NCI-H187 (cell line): ENCODE data around the gene HS6ST3.
"Not testable (repeated sequence)": the region's sequence is repeated elsewhere in the genome, so short reads cannot be mapped to it uniquely, and the experiment has no call there.

Experiments
- DNase-seq, 2 experiments: peaks; one replicate each; lab custom pipeline; 2025; lab: John Stamatoyannopoulos, UW

HS6ST3 gene

DNA sequence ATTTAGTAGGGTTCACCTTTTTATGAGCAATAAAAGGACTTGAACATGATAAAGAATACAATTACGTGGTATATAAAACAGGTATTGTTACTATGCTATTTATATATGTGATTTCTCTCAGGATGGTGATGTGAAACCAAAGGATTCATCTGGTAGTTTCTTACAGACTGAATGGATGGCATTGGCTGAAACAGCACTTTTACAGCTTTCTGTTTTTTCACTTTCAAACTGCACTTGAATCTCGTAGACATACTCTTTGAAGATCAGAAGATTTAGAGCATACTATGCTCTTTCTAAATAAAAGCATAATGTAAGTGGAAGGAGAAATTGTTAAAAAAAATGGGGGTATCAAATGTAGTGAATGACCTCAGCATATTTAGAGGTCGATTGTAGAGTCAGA is 354.8 kb downstream of the HS6ST3 start:
- no peak for DNase-seq

- DNase-seq: no peak
These were observed 360.0 kb downstream of the HS6ST3 start for GRCh38 chr13:96449920-96450319.

DNA sequence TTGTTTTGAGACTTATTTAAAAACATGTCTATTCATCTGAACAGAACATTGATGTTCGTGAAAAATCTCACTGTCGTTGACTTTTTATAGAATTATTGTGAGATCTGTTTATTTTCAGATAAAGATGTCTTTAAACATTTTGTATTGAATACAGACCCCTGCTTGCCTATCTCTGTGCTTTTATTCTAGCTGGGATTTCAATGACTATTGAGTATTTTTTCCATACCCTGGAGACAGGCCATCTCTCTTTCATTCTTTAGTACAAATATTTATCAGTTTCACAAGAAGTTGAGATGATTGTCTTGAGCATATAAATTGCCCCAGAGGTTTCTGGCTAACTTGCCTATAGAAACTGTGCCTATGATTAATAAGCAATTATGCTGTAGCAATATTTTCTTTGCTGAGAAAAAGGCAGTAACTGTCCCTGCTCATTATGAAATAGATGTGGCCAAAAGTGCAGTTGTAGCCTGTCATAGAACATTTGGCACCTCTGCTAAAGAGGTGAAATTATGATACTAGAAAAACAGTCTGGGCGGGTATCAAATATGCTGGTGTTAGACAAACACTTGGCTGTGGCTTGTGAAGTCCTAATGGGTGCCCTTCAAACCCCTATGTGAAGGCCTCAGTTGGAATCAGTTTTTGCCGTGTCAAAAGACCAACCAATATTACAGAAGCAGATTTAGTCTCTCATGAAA is 360.6 kb downstream of the HS6ST3 start:
- no peak for DNase-seq

DNA sequence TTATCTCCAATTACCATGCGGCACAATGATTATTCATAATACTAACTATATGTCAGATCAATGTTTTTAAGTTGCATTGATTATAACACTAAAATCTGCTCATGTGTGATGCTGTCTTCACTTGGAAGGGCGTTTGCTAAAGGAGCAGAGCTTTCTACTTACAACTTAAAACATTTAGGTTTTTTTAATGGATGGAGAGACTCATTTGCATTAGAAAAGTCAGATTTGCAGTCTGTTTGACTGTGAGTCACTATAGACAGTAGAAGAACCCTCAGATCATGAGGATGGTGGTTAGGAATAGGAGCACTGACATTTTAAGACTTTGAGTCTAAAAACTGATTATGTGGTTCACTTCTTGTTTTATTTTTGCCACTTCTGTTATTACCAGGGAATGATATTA is 364.6 kb downstream of the HS6ST3 start:
- DNase-seq: no peak

DNA sequence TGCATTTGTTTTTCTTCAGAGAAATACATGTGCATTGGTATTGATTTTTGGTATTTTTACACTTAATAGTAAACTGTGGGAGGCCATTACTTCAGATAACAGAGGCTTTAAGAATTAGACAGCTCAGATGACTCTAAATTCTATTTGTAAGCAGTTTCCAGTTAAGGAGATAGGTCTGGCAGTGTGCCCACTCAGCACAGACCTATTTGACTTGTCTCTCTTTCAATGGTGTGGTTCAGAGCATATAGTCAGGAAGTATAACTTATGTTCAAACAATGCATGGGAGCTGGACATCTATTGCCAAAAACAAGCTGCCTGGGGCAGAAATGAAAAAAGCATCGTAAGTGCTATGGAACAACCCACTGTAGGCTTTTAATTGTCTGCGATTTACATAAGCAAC is 370.7 kb downstream of the HS6ST3 start:
- DNase-seq: no peak

- peak; percentile 51 to 85 for DNase-seq
These were observed 383.7 kb downstream of the HS6ST3 start for GRCh38 chr13:96473526-96474180.

DNA sequence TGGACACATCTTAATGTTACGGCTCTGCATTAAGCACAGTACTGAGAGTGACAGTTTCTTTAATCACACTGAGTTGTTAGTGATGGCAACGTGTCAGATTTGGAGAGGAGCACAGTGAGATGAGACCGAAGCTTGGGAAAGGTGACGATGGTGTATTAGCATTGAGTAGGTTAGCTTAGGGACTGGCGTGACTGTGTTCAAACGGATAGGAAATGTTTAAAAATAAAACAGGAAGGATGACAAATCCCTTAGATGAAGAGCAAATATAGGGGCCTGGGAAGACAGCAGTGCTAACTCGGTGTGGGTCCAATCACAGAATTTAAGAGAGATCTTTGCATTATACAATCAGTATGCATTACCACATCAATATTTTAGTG is 384.3 kb downstream of the HS6ST3 start:
- DNase-seq: no peak

- no peak for DNase-seq
These were observed 385.2 kb downstream of the HS6ST3 start for GRCh38 chr13:96475103-96475502.

DNA sequence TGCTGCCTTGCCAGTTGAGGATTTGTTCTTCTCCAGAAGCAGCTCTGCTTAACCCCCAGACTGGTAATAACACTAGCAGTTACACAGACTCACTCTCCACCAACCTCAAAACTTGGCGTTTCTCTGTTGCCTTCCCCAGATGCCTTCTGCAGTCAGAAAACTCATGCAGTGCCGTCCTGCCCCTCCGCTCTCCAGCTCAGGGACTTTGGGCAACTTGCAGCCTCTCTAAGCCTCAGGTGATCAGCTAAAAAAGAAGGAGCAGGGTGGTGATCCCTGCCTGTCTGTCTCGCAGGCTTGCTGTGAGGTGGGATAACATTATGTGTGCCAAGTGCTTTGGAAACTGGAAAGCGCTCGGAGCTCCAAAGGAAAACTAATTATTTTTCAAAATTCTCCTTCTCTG is 391.6 kb downstream of the HS6ST3 start:
- DNase-seq: no peak

DNA sequence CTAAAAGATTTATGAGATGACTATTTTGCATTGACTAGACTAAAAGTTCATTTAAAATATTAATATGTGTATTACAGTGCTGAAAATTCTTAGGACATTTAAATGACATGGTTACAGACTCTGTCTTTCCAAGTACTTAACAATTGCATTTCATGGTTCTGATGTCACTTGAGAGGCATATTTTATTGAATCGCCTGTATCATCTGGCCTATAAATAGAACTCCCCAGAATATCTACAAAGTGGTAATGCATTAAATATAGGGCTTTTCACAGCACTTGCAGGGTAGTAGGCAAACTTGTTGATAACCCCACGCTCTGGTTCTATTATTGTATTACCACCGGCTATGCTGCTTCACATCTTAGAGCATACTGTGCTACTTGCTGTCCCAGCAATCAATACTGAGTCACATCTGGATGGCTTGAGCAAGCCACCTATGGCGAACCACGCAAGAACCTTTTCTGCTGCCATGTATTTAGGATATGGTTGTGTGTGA is 400.6 kb downstream of the HS6ST3 start:
- DNase-seq: peak in 1 of 2 experiments; percentile 20

GRCh38 chr13:96491103-96491502 is 401.2 kb downstream of the HS6ST3 start:
- DNase-seq: no peak

GRCh38 chr13:96492766-96493165 is 402.9 kb downstream of the HS6ST3 start:
- no peak for DNase-seq

DNA sequence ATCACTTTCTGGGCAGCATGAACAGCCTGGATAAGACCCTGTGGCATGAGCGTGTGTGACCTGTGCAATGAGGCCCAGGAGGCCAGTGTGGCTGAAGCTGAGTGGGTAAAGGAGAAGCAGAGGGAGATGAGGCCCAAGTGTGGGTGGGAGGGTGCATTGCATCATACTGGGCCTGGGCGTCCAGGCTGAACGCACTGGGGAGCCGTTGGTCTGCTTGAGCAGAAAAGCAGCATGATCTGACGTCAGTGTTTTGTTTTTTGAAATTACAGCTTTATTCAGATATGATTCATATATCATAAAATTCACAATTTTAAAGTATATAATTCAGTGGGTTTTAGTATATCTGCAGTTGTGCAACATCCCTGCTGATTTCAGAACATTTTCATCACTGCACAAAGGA is 409.7 kb downstream of the HS6ST3 start:
- DNase-seq: no peak

DNA sequence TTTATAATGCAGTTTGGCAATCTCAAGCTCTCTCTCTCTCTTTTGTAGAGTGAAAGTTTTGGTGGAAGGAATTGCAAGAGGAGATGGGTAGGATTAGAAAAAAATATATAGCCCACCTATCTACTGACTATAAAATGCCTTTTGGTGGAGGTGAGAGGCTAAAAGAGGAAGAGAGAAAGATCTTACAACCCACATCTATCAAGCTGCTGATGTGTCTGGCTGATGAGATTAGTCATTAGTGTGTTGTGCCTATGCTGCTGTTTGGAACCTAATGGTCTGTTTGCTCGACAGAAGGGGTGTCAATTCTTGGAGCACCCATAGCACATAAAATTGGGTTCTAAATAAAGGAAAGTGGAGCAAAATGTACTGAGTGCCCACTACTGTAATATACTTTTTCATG is 411.0 kb downstream of the HS6ST3 start:
- DNase-seq: no peak

DNA sequence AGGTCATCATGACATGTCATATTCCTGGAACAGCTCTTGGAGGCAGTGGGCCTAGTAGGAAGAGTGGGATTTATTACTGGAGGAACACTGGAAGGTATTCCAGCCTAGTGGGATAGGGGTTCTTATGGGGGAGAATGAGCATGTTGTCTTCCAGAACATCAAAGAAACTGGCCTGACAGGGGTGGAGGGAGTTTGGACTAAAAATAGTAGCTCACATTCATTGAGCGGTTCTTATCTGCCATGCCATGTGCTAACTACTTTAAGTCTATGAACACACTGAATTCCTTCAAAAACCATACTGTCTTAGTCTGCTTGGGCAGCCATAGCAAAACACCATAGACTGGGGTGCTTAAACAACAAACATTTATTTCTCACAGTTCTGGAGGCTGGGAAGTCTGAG is 413.6 kb downstream of the HS6ST3 start:
- no peak for DNase-seq

DNA sequence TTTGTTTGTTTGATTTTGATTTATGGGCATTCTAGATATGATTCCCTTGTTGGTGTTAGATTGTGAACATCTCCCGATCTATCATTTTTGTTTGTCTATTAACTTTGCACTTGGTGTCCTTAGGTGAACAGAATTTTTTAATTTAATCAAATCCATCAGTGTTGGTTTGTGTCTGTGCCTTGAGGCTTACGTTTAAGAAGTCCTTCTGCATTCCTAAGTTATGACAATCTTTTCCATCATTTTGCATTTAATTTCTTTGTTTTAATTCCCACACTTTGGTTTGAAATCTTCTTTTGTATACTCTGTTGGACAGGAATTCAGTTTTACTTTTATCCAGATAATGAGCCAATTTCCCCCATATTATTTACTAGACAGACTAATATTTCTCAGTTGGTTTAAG is 421.7 kb downstream of the HS6ST3 start:
- DNase-seq: no peak

DNA sequence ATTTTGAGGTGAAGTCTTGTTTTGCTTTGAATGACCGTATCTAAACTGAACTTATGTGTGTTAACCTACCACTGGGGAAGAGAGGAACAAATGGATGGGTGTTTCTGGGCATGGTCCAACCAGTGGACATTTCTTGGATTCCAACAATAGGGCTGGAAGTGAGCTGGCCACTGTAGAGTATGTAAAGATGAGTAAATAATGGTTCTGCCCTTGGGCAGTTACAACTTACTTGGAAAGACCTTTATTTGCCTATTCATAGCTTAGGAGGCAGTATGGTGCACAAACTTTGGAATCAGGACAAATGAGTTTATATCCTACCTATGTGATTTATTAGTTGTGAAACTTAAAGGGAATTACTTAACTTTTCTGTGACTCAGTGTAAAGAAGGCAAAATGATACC is 429.5 kb downstream of the HS6ST3 start:
- DNase-seq: no peak

- not testable (repeated sequence) for DNase-seq
These were observed 434.6 kb downstream of the HS6ST3 start for GRCh38 chr13:96524398-96525020.

- DNase-seq: no peak
These were observed 435.8 kb downstream of the HS6ST3 start for GRCh38 chr13:96525715-96526114.

GRCh38 chr13:96527497-96527896 is 437.6 kb downstream of the HS6ST3 start:
- no peak for DNase-seq

DNA sequence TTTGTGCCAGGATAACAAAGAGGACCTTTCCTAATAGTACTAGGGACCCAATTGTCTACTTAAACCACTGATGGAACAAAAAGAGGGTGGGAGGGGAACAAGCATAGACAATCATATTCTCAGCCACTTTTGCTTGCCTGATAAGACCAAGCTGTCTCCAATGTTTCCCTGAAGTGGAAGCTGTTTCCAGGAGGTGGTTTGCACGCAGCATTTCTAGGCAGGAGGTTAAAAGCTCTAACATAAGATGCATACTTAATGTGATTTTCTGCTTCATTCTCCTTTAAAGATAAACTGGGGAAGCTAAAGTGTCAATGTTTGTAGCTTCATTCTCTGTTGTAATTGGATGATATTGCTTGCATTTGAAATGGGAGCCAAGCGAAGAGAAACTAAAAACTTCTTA is 442.9 kb downstream of the HS6ST3 start:
- DNase-seq: no peak

GRCh38 chr13:96533408-96533807 is 443.5 kb downstream of the HS6ST3 start:
- no peak for DNase-seq

DNA sequence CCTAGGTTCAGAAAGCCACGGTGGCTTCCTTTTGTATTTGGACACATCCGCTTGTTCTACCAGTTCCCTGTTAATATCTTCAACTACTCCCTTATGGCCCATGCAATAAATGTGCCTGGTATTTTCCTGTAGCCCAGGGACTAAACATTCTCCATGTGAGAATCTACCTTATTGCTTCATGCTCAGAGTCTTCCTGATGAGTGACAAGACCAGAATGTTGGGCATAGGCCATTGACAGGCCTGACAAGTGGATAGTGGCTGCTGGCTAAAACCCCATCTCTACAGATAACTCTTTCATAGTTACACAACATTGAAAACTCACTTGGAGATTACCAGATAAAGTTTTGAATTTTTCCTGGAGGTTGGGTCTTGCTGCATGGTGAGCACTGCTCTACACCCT is 449.9 kb downstream of the HS6ST3 start:
- no peak for DNase-seq
